IPS-11a (cell line): ENCODE data around the gene GNGT1.
"Not testable (repeated sequence)": the region's sequence is repeated elsewhere in the genome, so short reads cannot be mapped to it uniquely, and the experiment has no call there.

ENCODE experiments used
- H3K4me3 ChIP-seq: one replicate; pipeline ENCODE4 v1.5.1; 2013; ENCODE audit warnings: low read depth, low read length, control low read depth

Gene GNGT1

GRCh38 chr7:93902777-93903423 lies 3.5 kb upstream of the GNGT1 start:
- no peak overlapping the region for H3K4me3 ChIP-seq

- no peak overlapping the region for H3K4me3 ChIP-seq
Measured at GRCh38 chr7:93910076-93910994, 4.0 kb downstream of the GNGT1 start.

GRCh38 chr7:93911242-93911641 lies 4.9 kb downstream of the GNGT1 start:
- H3K4me3 ChIP-seq, result not testable (repeated sequence)

- H3K4me3 ChIP-seq, result not testable (repeated sequence)
Measured at GRCh38 chr7:93911661-93912060, 5.3 kb downstream of the GNGT1 start.

GRCh38 chr7:93913197-93913596 lies 6.8 kb downstream of the GNGT1 start:
- H3K4me3 ChIP-seq, result no peak overlapping the region

- no peak overlapping the region for H3K4me3 ChIP-seq
Measured at GRCh38 chr7:93914581-93915066, 8.3 kb downstream of the GNGT1 start.

GRCh38 chr7:93915206-93915842 lies 9.0 kb downstream of the GNGT1 start:
- H3K4me3 ChIP-seq, result not testable (repeated sequence)

- not testable (repeated sequence) for H3K4me3 ChIP-seq
Measured at GRCh38 chr7:93915888-93916287, 9.5 kb downstream of the GNGT1 start.

GRCh38 chr7:93916315-93916714 lies 9.9 kb downstream of the GNGT1 start:
- not testable (repeated sequence) for H3K4me3 ChIP-seq

- no peak overlapping the region for H3K4me3 ChIP-seq
Measured at GRCh38 chr7:93920496-93921182, 14.3 kb downstream of the GNGT1 start.

GRCh38 chr7:93921186-93921585 lies 14.8 kb downstream of the GNGT1 start:
- no peak overlapping the region for H3K4me3 ChIP-seq

GRCh38 chr7:93921607-93922566 lies 15.5 kb downstream of the GNGT1 start, which contains the start of gene GNG11:
GNG11 (plus strand) TSS chr7:93921735; CDS start chr7:93922138, 403 bp downstream.
- H3K4me3 ChIP-seq, result peak within 1 kb of the TSS; percentile 48

GRCh38 chr7:93923296-93923695 lies 16.9 kb downstream of the GNGT1 start:
- no peak overlapping the region for H3K4me3 ChIP-seq

GRCh38 chr7:93923942-93924341 lies 17.6 kb downstream of the GNGT1 start:
- H3K4me3 ChIP-seq, result no peak overlapping the region

- H3K4me3 ChIP-seq, result no peak overlapping the region
Measured at GRCh38 chr7:93926800-93927199, 20.4 kb downstream of the GNGT1 start.

- no peak overlapping the region for H3K4me3 ChIP-seq
Measured at GRCh38 chr7:93927585-93927984, 21.2 kb downstream of the GNGT1 start.

GRCh38 chr7:93931655-93932054 lies 25.3 kb downstream of the GNGT1 start:
- no peak overlapping the region for H3K4me3 ChIP-seq

- no peak overlapping the region for H3K4me3 ChIP-seq
Measured at GRCh38 chr7:93933156-93933555, 26.8 kb downstream of the GNGT1 start.

GRCh38 chr7:93935102-93935501 lies 28.7 kb downstream of the GNGT1 start:
- H3K4me3 ChIP-seq, result no peak overlapping the region

- H3K4me3 ChIP-seq, result no peak overlapping the region
Measured at GRCh38 chr7:93937818-93938217, 31.5 kb downstream of the GNGT1 start.
